HCT116 (cell line): Measurements from ENCODE around the gene EDEM3. TPM values are rescaled to one million over a fixed set of nuclear protein-coding genes. Genes with fewer than 3 reads are reported as not detected.

Source experiments
- ATAC-seq: fragments of 200-7000 bp; cut with Tn5 transposase; 2 replicates; pipeline ENCODE4 v1.9.1; 2020; ENCODE audit warnings: mild to moderate bottlenecking, moderate library complexity
- BruUV-seq: library from RNA; stranded (reverse); fragments of 400-500 nt; replicated peaks from 2 replicates; lab custom pipeline; 2021; lab: Mats Ljungman, UMichigan
- CTCF ChIA-PET: fragments of 300-600 bp; sonication (Branson Sonifier 250); formaldehyde crosslinking; loops from one replicate; lab custom pipeline; 2021; ENCODE audit warnings: antibody characterized with exemption; lab: Charles Lee
- POLR2A ChIA-PET: fragments of 300-600, 350-600 bp; sonication (Branson Sonifier 250); formaldehyde crosslinking; loops from one replicate; lab custom pipeline; 2021; ENCODE audit warnings: antibody characterized with exemption; lab: Charles Lee
- RAD21 ChIA-PET, 2 experiments: fragments of 300-600 bp; sonication (Branson Sonifier 250); formaldehyde crosslinking; loops; one replicate each; lab custom pipeline; 2023; ENCODE audit warnings: low total read pairs in 2 of 2; ENCODE audit not compliant: uncharacterized antibody in 2 of 2, unreplicated experiment in 2 of 2, low non-redundant PET in 1 of 2; lab: Charles Lee
- DNase-seq: peaks from one replicate; pipeline ENCODE4 v3.0.0-alpha.2; 2010; ENCODE audit warnings: low read depth, low spot score
- H2AFZ ChIP-seq: fragments of 200-600 bp; shearing (Covaris generic), sonication (generic); 2 replicates; pipeline ENCODE4 v1.6.1; 2017; ENCODE audit warnings: low read depth, mixed run types, mixed read lengths, antibody characterized with exemption, low read length; ENCODE audit not compliant: poor library complexity, severe bottlenecking
- H3K27ac ChIP-seq: 2 replicates; pipeline ENCODE4 v1.5.1; 2012; ENCODE audit warnings: low read depth, low read length
- H3K27me3 ChIP-seq: fragments of 200-600 bp; sonication (generic); 2 replicates; pipeline ENCODE4 v1.6.1; 2016; ENCODE audit warnings: mixed run types, low read length, mixed read lengths; ENCODE audit not compliant: insufficient read depth
- H3K36me3 ChIP-seq, 2 experiments: fragments of 200-500 bp in 1 of 2; fragments of 200-600 bp in 1 of 2; sonication (Bioruptor generic) in 1 of 2; sonication (generic) in 1 of 2; 2 replicates each; pipeline versions ENCODE4 v1.5.1 to v1.6.1; 2014 to 2016; ENCODE audit warnings: low read length in 2 of 2, inconsistent platforms in 1 of 2, mixed read lengths in 1 of 2, mixed run types in 1 of 2; ENCODE audit not compliant: insufficient read depth in 2 of 2, control insufficient read depth in 1 of 2
- H3K4me1 ChIP-seq, 2 experiments: fragments of 200-600 bp in 1 of 2; sonication (generic) in 1 of 2; 2 replicates each; pipeline versions ENCODE4 v1.5.1 to v1.6.1; 2012 to 2017; ENCODE audit warnings: low read length in 2 of 2, inconsistent platforms in 1 of 2, mild to moderate bottlenecking in 1 of 2, mixed read lengths in 1 of 2, mixed run types in 1 of 2, moderate library complexity in 1 of 2; ENCODE audit not compliant: insufficient read depth in 2 of 2, control insufficient read depth in 1 of 2
- H3K4me2 ChIP-seq: fragments of 200-600 bp; sonication (generic); 2 replicates; pipeline ENCODE4 v1.6.1; 2017; ENCODE audit warnings: mixed run types, low read length, mixed read lengths
- H3K4me3 ChIP-seq, 2 experiments: fragments of 200-600 bp in 1 of 2; sonication (generic) in 1 of 2; replicated peaks in 1 of 2; 2 replicates each; pipeline ENCODE4 v1.5.1; 2011 to 2016; ENCODE audit warnings: low read length in 2 of 2, control low read depth in 1 of 2, low read depth in 1 of 2, mild to moderate bottlenecking in 1 of 2, mixed read lengths in 1 of 2, mixed run types in 1 of 2
- H3K79me2 ChIP-seq: fragments of 200-600 bp; sonication (generic); 2 replicates; pipeline ENCODE4 v1.6.1; 2017; ENCODE audit warnings: mild to moderate bottlenecking, mixed run types, low read length, moderate library complexity, mixed read lengths; ENCODE audit not compliant: insufficient read depth
- H3K9ac ChIP-seq: fragments of 200-600 bp; sonication (generic); 2 replicates; pipeline ENCODE4 v1.6.1; 2016; ENCODE audit warnings: low read length, mixed read lengths
- H3K9me2 ChIP-seq: fragments of 200-600 bp; sonication (generic), shearing (Covaris generic); 2 replicates; pipeline ENCODE4 v1.6.1; 2017; ENCODE audit warnings: mixed run types, mild to moderate bottlenecking, moderate library complexity; ENCODE audit not compliant: insufficient read depth
- H3K9me3 ChIP-seq, 2 experiments: fragments of 200-500 bp in 1 of 2; fragments of 200-600 bp in 1 of 2; sonication (Bioruptor generic) in 1 of 2; sonication (generic) in 1 of 2; 2 replicates each; pipeline ENCODE4 v1.6.1; 2014 to 2017; ENCODE audit warnings: low read length in 2 of 2, mixed read lengths in 2 of 2, inconsistent platforms in 1 of 2, low read depth in 1 of 2, mild to moderate bottlenecking in 1 of 2, mixed run types in 1 of 2, moderate library complexity in 1 of 2; ENCODE audit not compliant: control insufficient read depth in 1 of 2, insufficient read depth in 1 of 2
- H4K20me1 ChIP-seq: fragments of 200-600 bp; sonication (generic), shearing (Covaris generic); 2 replicates; pipeline ENCODE4 v1.6.1; 2017; ENCODE audit warnings: mixed run types, mild to moderate bottlenecking, moderate library complexity; ENCODE audit not compliant: insufficient read depth
- CBX3 ChIP-seq: IDR thresholded peaks from 2 replicates; pipeline ENCODE4 v1.6.1; 2012; ENCODE audit warnings: low read depth
- CEBPB ChIP-seq: IDR thresholded peaks from 2 replicates; pipeline ENCODE4 v1.6.1; 2012; ENCODE audit warnings: low read depth
- EGR1 ChIP-seq: IDR thresholded peaks from 2 replicates; pipeline ENCODE4 v1.6.1; 2012; ENCODE audit warnings: low read depth
- ELF1 ChIP-seq: IDR thresholded peaks from 2 replicates; pipeline ENCODE4 v1.6.1; 2012; ENCODE audit warnings: low read depth, borderline replicate concordance
- EZH2 ChIP-seq: fragments of 200-600 bp; sonication (generic); IDR thresholded peaks from 2 replicates; pipeline ENCODE4 v1.6.1; 2017; ENCODE audit warnings: antibody characterized with exemption, mixed run types
- EZH2phosphoT487 ChIP-seq: fragments of 200-600 bp; IDR thresholded peaks from 2 replicates; pipeline ENCODE4 v1.6.1; 2018; ENCODE audit warnings: antibody characterized with exemption, borderline replicate concordance
- FOSL1 ChIP-seq: IDR thresholded peaks from 2 replicates; pipeline ENCODE4 v1.6.1; 2012; ENCODE audit warnings: low read depth
- RAD21 ChIP-seq: IDR thresholded peaks from 2 replicates; pipeline ENCODE4 v1.6.1; 2012; ENCODE audit warnings: low read depth, mild to moderate bottlenecking
- REST ChIP-seq: IDR thresholded peaks from 2 replicates; pipeline ENCODE4 v1.6.1; 2012; ENCODE audit warnings: low read depth
- SIN3A ChIP-seq: IDR thresholded peaks from 2 replicates; pipeline ENCODE4 v1.6.1; 2012; ENCODE audit warnings: low read depth
- SP1 ChIP-seq: IDR thresholded peaks from 2 replicates; pipeline ENCODE4 v1.6.1; 2012; ENCODE audit warnings: low read depth
- SRF ChIP-seq: IDR thresholded peaks from 2 replicates; pipeline ENCODE4 v1.6.1; 2012; ENCODE audit warnings: low read depth
- TCF7L2 ChIP-seq: IDR thresholded peaks from 2 replicates; pipeline ENCODE4 v1.7.0; 2011; ENCODE audit warnings: borderline replicate concordance, inconsistent platforms; ENCODE audit not compliant: insufficient read depth, insufficient read length; ENCODE audit errors: extremely low read depth
- YY1 ChIP-seq: IDR thresholded peaks from 2 replicates; pipeline ENCODE4 v1.6.1; 2011; ENCODE audit warnings: low read length, low read depth, moderate library complexity, mild to moderate bottlenecking; ENCODE audit not compliant: insufficient replicate concordance; ENCODE audit errors: extremely low read depth
- ZBTB33 ChIP-seq: IDR thresholded peaks from 2 replicates; pipeline ENCODE4 v1.6.1; 2011; ENCODE audit warnings: mild to moderate bottlenecking, low read length, moderate library complexity; ENCODE audit not compliant: insufficient replicate concordance; ENCODE audit errors: extremely low read depth
- intact Hi-C: fragments of 100-400 bp; cut with micrococcal nuclease; formaldehyde crosslinking; loops from 2 replicates; pipeline ENCODE4 v1.10.0; 2022
- total RNA-seq: library from RNA; stranded (reverse); gene quantifications from one replicate; pipeline ENCODE4 v1.2.1, GENCODE V29; 2021; ENCODE audit not compliant: unreplicated experiment

EDEM3 gene
- total RNA-seq, 1 experiment from 2014 or later: 14.9 TPM

GRCh38 chr1:184658055-184658454 lies 96.6 kb downstream of the EDEM3 start:
- no peak for ATAC-seq
- no peak overlapping the region for H3K27ac ChIP-seq
- no peak for TF ChIP-seq EZH2
- TF ChIP-seq ZBTB33: no peak
- TF ChIP-seq SP1: no peak
- TF ChIP-seq CEBPB: no peak
- TF ChIP-seq REST: no peak
- no peak for TF ChIP-seq SRF
- no peak for TF ChIP-seq RAD21
- TF ChIP-seq ELF1: no peak
- TF ChIP-seq EGR1: no peak
- TF ChIP-seq FOSL1: no peak
- TF ChIP-seq YY1: no peak
- TF ChIP-seq EZH2phosphoT487: no peak
- TF ChIP-seq TCF7L2: no peak
- TF ChIP-seq SIN3A: no peak
- no peak for TF ChIP-seq CBX3
- TF ChIP-seq, all 23 proteins: peak for 0

More at GRCh38 chr1:184658055-184658454, 96.6 kb downstream of the EDEM3 start:
- Histone ChIP-seq H3K27me3 (no peaks in the 10 kb centered on the region), H4K20me1 (no peaks in the 10 kb centered on the region), H3K4me1 (no peaks in the 10 kb centered on the region), H3K9ac (no peak overlapping the region), H3K4me3 (no peak overlapping the region), H3K36me3 (no peaks in the 10 kb centered on the region), H3K4me2 (no peak overlapping the region), H3K9me3 (no peaks in the 10 kb centered on the region), H3K9me2 (no peaks in the 10 kb centered on the region), H3K79me2 (no peaks in the 10 kb centered on the region), H2AFZ (no peak overlapping the region)
- no TSS peak for BruUV-seq
- POLR2A ChIA-PET: no interaction called here
- no peak for DNase-seq
- intact Hi-C loops: no loop called here
- CTCF ChIA-PET: no interaction called here
- RAD21 ChIA-PET: no interaction called here
